Sigmoid colon (tissue), 7 donors: ENCODE data around the gene PLPPR2. TPM values are rescaled to one million over a fixed set of nuclear protein-coding genes. Genes with fewer than 3 reads are reported as not detected.
A peak's percentile ranks its signal among the peaks of the same experiment; 100 is the strongest.
"Not testable (repeated sequence)": the region's sequence is repeated elsewhere in the genome, so short reads cannot be mapped to it uniquely, and the experiment has no call there.

Source experiments
- DNase-seq: peaks from one replicate; pipeline ENCODE4 v3.0.0-alpha.2; 2019
- H3K27ac ChIP-seq, 4 donors: fragments of 200-600 bp; sonication (generic); one replicate each; pipeline ENCODE4 v1.5.1; 2016 to 2019; ENCODE audit warnings: mild to moderate bottlenecking in 1 of 4
- H3K27me3 ChIP-seq, 3 donors: fragments of 200-600 bp; sonication (generic); one replicate each; pipeline ENCODE4 v1.5.1; 2019; ENCODE audit warnings: mild to moderate bottlenecking in 1 of 3
- H3K36me3 ChIP-seq, 4 donors: fragments of 200-600 bp; sonication (generic); one replicate each; pipeline ENCODE4 v1.5.1; 2016 to 2019
- H3K4me1 ChIP-seq, 4 donors: fragments of 200-600 bp; sonication (generic); one replicate each; pipeline ENCODE4 v1.5.1; 2017 to 2019
- H3K4me3 ChIP-seq, 4 donors: fragments of 200-600 bp; sonication (generic); one replicate each; pipeline ENCODE4 v1.5.1; 2017 to 2019; ENCODE audit warnings: mild to moderate bottlenecking in 2 of 4, moderate library complexity in 1 of 4
- H3K9me3 ChIP-seq, 4 donors: fragments of 200-600 bp in 3 of 4; sonication (generic) in 3 of 4; one replicate each; pipeline versions ENCODE4 v1.5.1 to v1.6.1; 2013 to 2019
- EP300 ChIP-seq, 4 donors: sonication (generic); formaldehyde crosslinking; IDR thresholded peaks; one replicate each; pipeline ENCODE4 v1.6.1; 2017; ENCODE audit warnings: antibody characterized with exemption in 4 of 4
- POLR2A ChIP-seq, 2 donors: fragments of 450-650 bp; IDR thresholded peaks; one replicate each; pipeline ENCODE4 v1.6.1; 2016; ENCODE audit warnings: antibody characterized with exemption in 2 of 2, mild to moderate bottlenecking in 2 of 2, moderate library complexity in 2 of 2
- POLR2AphosphoS5 ChIP-seq, 4 donors: sonication (generic); formaldehyde crosslinking; IDR thresholded peaks; one replicate each; pipeline ENCODE4 v1.6.1; 2017; ENCODE audit warnings: antibody characterized with exemption in 4 of 4
- WGBS, 2 donors: extraction: QIAGEN DNeasy Blood & Tissue Kit; methylation state at CpG; one replicate each; pipeline ENCODE4 v1.1.7; 2013; 5-methylcytosine and 5-hydroxymethylcytosine counted together
- intact Hi-C: fragments of 100-400 bp; cut with DNase I; formaldehyde crosslinking; loops from one replicate; pipeline ENCODE4 v1.15.1; 2023
- polyA plus RNA-seq, 3 donors: library from polyadenylated mRNA; stranded (reverse); fragments of 200-250 nt; gene quantifications; one replicate each; pipeline ENCODE4 v1.2.3, GENCODE V29; 2013
- total RNA-seq, 4 donors: library from RNA; depleted of rRNA; stranded (reverse); fragments of >200 nt; gene quantifications; one replicate each; pipeline ENCODE4 v1.1.0, GENCODE V29; 2016
- TF ChIP-seq, protein P1 (sequence below), 4 experiments: fragments of 450-650 bp in 3 of 4; fragments of 200-600 bp in 1 of 4; IDR thresholded peaks; one replicate each; pipeline ENCODE4 v1.5.1; 2016 to 2019; ENCODE audit warnings: antibody characterized with exemption in 4 of 4, mild to moderate bottlenecking in 3 of 4, moderate library complexity in 2 of 4
- donor health status: healthy with polysubstance abuse.
- donor health status: Bipolar disorder and iron deficiency.
- donor health status: healthy.

PLPPR2 gene
- total and polyA plus RNA-seq, 7 donors = 1.4 to 43.8 (median 13.9) TPM

- H3K4me3 ChIP-seq = no peak overlapping the region
- no peaks in the 10 kb centered on the region for H3K9me3 ChIP-seq
- H3K36me3 ChIP-seq = no peaks in the 10 kb centered on the region
- 67 to 68% methylated on average over 9 of the region's 9 CpGs for WGBS, 2 donors
- H3K4me1 ChIP-seq = peaks cover 0 to 4% (median 0%) of the 10 kb centered on the region in 4 donors
- intact Hi-C loops = no loop called here
- TF ChIP-seq EP300 (IDR thresholded peaks at IDR 0.05) = no peak
- no peak for TF ChIP-seq POLR2A (IDR thresholded peaks at IDR 0.05)
- TF ChIP-seq, protein P1, sequence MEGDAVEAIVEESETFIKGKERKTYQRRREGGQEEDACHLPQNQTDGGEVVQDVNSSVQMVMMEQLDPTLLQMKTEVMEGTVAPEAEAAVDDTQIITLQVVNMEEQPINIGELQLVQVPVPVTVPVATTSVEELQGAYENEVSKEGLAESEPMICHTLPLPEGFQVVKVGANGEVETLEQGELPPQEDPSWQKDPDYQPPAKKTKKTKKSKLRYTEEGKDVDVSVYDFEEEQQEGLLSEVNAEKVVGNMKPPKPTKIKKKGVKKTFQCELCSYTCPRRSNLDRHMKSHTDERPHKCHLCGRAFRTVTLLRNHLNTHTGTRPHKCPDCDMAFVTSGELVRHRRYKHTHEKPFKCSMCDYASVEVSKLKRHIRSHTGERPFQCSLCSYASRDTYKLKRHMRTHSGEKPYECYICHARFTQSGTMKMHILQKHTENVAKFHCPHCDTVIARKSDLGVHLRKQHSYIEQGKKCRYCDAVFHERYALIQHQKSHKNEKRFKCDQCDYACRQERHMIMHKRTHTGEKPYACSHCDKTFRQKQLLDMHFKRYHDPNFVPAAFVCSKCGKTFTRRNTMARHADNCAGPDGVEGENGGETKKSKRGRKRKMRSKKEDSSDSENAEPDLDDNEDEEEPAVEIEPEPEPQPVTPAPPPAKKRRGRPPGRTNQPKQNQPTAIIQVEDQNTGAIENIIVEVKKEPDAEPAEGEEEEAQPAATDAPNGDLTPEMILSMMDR (IDR thresholded peaks at IDR 0.05) = no peak
- no peak for TF ChIP-seq POLR2AphosphoS5 (IDR thresholded peaks at IDR 0.05)
- no peak for DNase-seq
- H3K27me3 ChIP-seq = peaks cover 0 to 34% (median 17%) of the 10 kb centered on the region in 3 donors
- no peak overlapping the region for H3K27ac ChIP-seq
Measured at GRCh38 chr19:11404588-11405222, 49.5 kb downstream of the PLPPR2 start.

- Histone ChIP-seq H3K27ac (no peak overlapping the region), H3K9me3 (no peaks in the 10 kb centered on the region), H3K4me1 (peaks cover 0 to 4% (median 0%) of the 10 kb centered on the region in 4 donors), H3K4me3 (no peak overlapping the region), H3K27me3 (peaks cover 0 to 34% (median 19%) of the 10 kb centered on the region in 3 donors), H3K36me3 (no peaks in the 10 kb centered on the region)
- intact Hi-C loops = no loop called here
- 48 to 83% methylated on average over 44 of the region's 44 CpGs for WGBS, 2 donors
- DNase-seq = no peak
- TF ChIP-seq, protein P1 (IDR thresholded peaks at IDR 0.05) = peak in 1 of 4 experiments; percentile 37
- TF ChIP-seq POLR2A (IDR thresholded peaks at IDR 0.05) = no peak
Measured at GRCh38 chr19:11405846-11406643, 50.8 kb downstream of the PLPPR2 start.

GRCh38 chr19:11406703-11407236 is 51.5 kb downstream of the PLPPR2 start:
- H3K4me3 ChIP-seq, intact Hi-C loops, DNase-seq, H3K27ac ChIP-seq, H3K4me1 ChIP-seq, H3K36me3 ChIP-seq, H3K9me3 ChIP-seq: not testable (repeated sequence)
- WGBS, 2 donors = 85 to 93% methylated on average over 12 of the region's 12 CpGs
- peaks cover 0 to 34% (median 19%) of the 10 kb centered on the region in 3 donors for H3K27me3 ChIP-seq

DNA sequence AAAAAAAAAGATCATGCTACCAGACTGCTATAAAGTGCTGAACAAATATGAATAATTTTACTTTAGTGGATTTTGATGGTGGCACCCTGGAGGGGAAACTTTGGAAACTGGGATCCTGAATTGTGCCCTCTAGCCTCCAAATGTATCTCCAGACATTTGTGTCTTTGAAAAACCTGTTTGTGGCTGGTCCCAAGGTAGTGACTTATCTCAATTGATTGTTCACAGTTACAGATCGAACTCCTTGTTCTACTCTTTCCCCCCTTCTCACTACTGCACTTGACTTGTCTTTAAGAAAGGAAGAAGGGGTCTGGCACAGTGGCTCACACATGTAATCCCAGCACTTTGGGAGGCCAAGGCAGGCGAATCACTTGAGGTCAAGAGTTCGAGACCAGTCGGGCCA is 53.4 kb downstream of the PLPPR2 start:
- H3K4me1 ChIP-seq = peaks cover 0 to 4% (median 0%) of the 10 kb centered on the region in 4 donors
- no peaks in the 10 kb centered on the region for H3K9me3 ChIP-seq
- intact Hi-C loops = no loop called here
- no peak overlapping the region for H3K4me3 ChIP-seq
- no peak for DNase-seq
- 85 to 90% methylated on average over 4 of the region's 4 CpGs for WGBS, 2 donors
- TF ChIP-seq POLR2A (IDR thresholded peaks at IDR 0.05) = no peak
- TF ChIP-seq EP300 (IDR thresholded peaks at IDR 0.05) = no peak
- no peak for TF ChIP-seq POLR2AphosphoS5 (IDR thresholded peaks at IDR 0.05)
- TF ChIP-seq, protein P1 (IDR thresholded peaks at IDR 0.05) = no peak
- no peak overlapping the region for H3K27ac ChIP-seq
- no peaks in the 10 kb centered on the region for H3K36me3 ChIP-seq
- peaks cover 0 to 34% (median 19%) of the 10 kb centered on the region in 3 donors for H3K27me3 ChIP-seq

DNA sequence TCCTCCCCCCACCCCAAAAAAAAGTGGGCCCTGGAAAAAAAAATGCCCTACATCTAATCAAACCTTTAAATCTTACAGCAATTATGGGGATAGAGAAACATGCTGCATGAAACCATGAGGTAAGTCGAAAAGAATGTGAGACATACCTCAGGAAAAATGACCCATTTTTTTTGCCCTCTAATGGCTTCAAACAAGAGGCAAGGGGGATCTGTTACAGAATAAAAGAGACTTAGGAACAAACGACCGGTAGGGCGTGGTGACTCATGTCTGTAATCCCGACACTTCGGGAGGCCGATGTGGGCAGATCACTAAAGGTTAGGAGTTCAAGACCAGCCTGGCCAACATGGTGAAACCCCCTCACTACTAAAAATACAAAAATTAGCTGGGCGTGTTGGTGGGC is 55.5 kb downstream of the PLPPR2 start:
- H3K9me3 ChIP-seq = no peaks in the 10 kb centered on the region
- DNase-seq = no peak
- peaks cover 0 to 4% (median 0%) of the 10 kb centered on the region in 4 donors for H3K4me1 ChIP-seq
- peaks cover 0 to 34% (median 19%) of the 10 kb centered on the region in 3 donors for H3K27me3 ChIP-seq
- H3K27ac ChIP-seq = no peak overlapping the region
- H3K36me3 ChIP-seq = no peaks in the 10 kb centered on the region
- no peak overlapping the region for H3K4me3 ChIP-seq
- 78 to 86% methylated on average over 8 of the region's 8 CpGs for WGBS, 2 donors
- no peak for TF ChIP-seq EP300 (IDR thresholded peaks at IDR 0.05)
- no peak for TF ChIP-seq POLR2A (IDR thresholded peaks at IDR 0.05)
- TF ChIP-seq POLR2AphosphoS5 (IDR thresholded peaks at IDR 0.05) = no peak
- TF ChIP-seq, protein P1 (IDR thresholded peaks at IDR 0.05) = no peak
- intact Hi-C loops = no loop called here
